Measurements from ENCODE around the gene ARGLU1. TPM values are rescaled to one million over a fixed set of nuclear protein-coding genes. Genes with fewer than 3 reads are reported as not detected.

ARGLU1 gene
- total RNA-seq, 1 experiment from 2014 or later, result 31.8 TPM

DNA sequence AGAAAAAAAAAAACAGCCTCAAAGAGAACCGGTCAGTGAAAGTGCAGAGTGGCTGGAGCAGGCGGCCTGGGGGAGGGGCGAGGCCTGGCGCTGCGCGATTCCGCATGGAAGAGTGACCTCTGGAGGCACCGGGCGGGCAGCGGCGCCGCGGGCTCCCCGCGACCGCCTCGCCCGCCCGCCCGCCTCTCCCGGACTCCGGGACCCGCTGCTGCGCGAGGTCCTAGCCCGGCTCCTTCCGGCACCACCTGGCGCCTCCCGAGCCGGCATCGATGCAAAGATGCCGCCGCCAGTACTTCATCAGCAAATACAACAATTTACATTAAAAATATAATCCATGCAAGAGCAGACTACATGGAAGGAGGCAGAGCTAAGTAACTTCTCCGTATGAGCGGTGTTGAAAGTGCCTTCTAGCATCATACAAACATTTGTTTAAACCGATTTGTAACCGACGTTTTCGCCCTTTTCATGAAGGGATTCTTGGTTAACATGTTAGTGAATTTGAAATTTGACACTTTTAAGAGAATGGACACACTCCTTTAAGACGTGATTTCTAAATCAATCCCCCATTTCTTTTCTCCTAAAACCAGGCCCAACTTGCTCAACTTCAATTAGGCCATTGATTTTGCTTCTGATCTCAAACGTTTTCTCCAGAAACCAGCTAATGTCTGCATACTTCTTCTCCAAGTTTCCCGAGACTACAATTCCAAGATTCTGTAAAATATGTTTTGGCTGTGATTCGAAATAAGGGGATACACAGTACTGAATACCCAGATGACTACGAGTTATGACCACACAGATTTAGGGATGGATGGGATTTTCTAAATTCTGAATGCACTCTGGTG lies 34.6 kb downstream of the ARGLU1 start:
- Histone ChIP-seq H3K27ac (ENCODE audit: low read length) (peak overlapping the region; percentile 43), H3K9me2 (replicated peaks; ENCODE audit: low read length) (no peaks in the 10 kb centered on the region)
- intact Hi-C loops (cut with micrococcal nuclease), result loop anchor here (2.0 to 10.0 kb wide), 8 partner anchors 156 to 1091 kb away; no protein-coding TSS in a partner anchor

DNA sequence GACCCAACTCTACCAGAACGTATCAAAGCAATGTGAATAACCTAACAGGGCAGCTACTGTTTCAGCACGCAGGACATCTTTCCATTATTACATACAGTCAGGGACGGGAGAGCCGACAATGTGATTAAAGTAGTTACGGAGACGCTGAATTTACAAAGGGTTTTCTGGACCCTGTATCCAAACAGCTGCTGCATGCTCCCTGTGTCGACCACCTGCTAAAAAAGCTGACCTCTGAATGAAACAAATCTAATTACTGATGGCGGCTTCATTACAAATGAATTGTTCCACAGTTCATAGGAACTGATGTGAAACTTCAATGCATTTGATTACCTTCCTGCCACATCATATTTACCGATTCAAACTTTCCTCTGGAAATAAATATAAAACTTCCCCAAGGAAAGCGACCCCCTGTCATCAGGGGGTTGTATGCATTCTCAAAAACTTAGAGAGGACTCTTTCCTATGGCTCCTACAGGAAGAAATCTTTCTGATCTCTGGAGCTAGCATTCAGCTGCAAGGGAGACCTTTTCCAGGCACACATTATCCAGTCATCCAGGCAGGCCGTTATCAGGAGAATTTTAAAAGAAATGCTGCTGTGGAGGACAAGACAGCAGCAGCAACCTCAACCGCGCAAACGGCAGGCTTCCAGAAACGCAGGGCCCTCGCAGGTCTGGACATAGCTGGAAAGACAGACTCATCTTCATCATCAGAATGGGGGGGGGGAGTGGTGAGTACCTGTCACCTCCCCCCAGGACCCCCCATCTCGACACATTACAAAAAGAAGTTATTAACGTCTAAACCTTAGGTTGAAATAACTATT lies 35.6 kb downstream of the ARGLU1 start:
- TF ChIP-seq, protein P1, sequence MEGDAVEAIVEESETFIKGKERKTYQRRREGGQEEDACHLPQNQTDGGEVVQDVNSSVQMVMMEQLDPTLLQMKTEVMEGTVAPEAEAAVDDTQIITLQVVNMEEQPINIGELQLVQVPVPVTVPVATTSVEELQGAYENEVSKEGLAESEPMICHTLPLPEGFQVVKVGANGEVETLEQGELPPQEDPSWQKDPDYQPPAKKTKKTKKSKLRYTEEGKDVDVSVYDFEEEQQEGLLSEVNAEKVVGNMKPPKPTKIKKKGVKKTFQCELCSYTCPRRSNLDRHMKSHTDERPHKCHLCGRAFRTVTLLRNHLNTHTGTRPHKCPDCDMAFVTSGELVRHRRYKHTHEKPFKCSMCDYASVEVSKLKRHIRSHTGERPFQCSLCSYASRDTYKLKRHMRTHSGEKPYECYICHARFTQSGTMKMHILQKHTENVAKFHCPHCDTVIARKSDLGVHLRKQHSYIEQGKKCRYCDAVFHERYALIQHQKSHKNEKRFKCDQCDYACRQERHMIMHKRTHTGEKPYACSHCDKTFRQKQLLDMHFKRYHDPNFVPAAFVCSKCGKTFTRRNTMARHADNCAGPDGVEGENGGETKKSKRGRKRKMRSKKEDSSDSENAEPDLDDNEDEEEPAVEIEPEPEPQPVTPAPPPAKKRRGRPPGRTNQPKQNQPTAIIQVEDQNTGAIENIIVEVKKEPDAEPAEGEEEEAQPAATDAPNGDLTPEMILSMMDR (conservative IDR thresholded peaks at IDR 0.05; ENCODE audit: low read depth, low read length), result no peak
- TF ChIP-seq EZH2 (IDR thresholded peaks at IDR 0.05; ENCODE audit: low read length, unreplicated experiment), result no peak
- TF ChIP-seq EZH2phosphoT487 (IDR thresholded peaks at IDR 0.05; ENCODE audit: borderline replicate concordance, low read length), result no peak
- Histone ChIP-seq H3K27me3 (ENCODE audit: low read length) (no peaks in the 10 kb centered on the region), H2AFZ (ENCODE audit: low read length) (no peak overlapping the region), H3K36me3 (ENCODE audit: low read depth, low read length) (0 out of 2 replicates have a peak, but pooled peaks cover 3% of the 10 kb centered on the region), H3K4me2 (ENCODE audit: low read length) (peak overlapping the region; percentile 93), H3K4me1 (ENCODE audit: insufficient read depth, low read length) (peaks cover 27% of the 10 kb centered on the region), H3K27ac (ENCODE audit: low read length) (peak overlapping the region; percentile 43), H3F3A (ENCODE audit: low read length, unreplicated experiment) (no peaks in the 10 kb centered on the region), H3K4me3 (ENCODE audit: low read length) (peak overlapping the region; percentile 84), H3K9me2 (replicated peaks; ENCODE audit: low read length) (no peaks in the 10 kb centered on the region), H3K79me2 (ENCODE audit: low read length) (peaks cover 75% of the 10 kb centered on the region), H4K20me1 (ENCODE audit: low read length) (peaks cover 34% of the 10 kb centered on the region), H3K9me3 (ENCODE audit: low read length) (no peaks in the 10 kb centered on the region), H3K9ac (ENCODE audit: low read length) (peak overlapping the region; percentile 72)
- ChIA-PET CTCF (interaction anchor here (0.5 kb wide), 1 partner anchor 1065 kb away, joined by 6 read pairs; no protein-coding TSS in a partner anchor), POLR2A (ENCODE audit: unreplicated experiment) (interaction anchor here (0.6 to 0.7 kb wide), 2 partner anchors 13 to 614 kb away, joined by 5 read pairs; no protein-coding TSS in a partner anchor)
- peak; percentile 41 for DNase-seq
- ATAC-seq, result no peak
- intact Hi-C loops (cut with micrococcal nuclease), result loop anchor here (1.0 to 10.0 kb wide), 9 partner anchors 155 to 1961 kb away; no protein-coding TSS in a partner anchor
- no TSS peak for BruUV-seq (replicated peaks)

More for the DNA sequence above, 34.6 kb downstream of the ARGLU1 start:
- TF ChIP-seq EZH2phosphoT487 (IDR thresholded peaks at IDR 0.05; ENCODE audit: borderline replicate concordance, low read length) (no peak), EZH2 (IDR thresholded peaks at IDR 0.05; ENCODE audit: low read length, unreplicated experiment) (no peak)
- TF ChIP-seq, protein P1 (conservative IDR thresholded peaks at IDR 0.05; ENCODE audit: low read depth, low read length), result peak; percentile 58
- Histone ChIP-seq H3K36me3 (ENCODE audit: low read depth, low read length) (no peaks in the 10 kb centered on the region), H3K79me2 (ENCODE audit: low read length) (peaks cover 65% of the 10 kb centered on the region), H3K9ac (ENCODE audit: low read length) (peak overlapping the region; percentile 72), H2AFZ (ENCODE audit: low read length) (no peak overlapping the region), H3K4me3 (ENCODE audit: low read length) (peak overlapping the region; percentile 84), H3K4me1 (ENCODE audit: insufficient read depth, low read length) (peaks cover 27% of the 10 kb centered on the region), H3K4me2 (ENCODE audit: low read length) (peak overlapping the region; percentile 93), H3K9me3 (ENCODE audit: low read length) (no peaks in the 10 kb centered on the region), H3K27me3 (ENCODE audit: low read length) (no peaks in the 10 kb centered on the region), H3F3A (ENCODE audit: low read length, unreplicated experiment) (no peaks in the 10 kb centered on the region), H4K20me1 (ENCODE audit: low read length) (peaks cover 34% of the 10 kb centered on the region)
- ChIA-PET POLR2A (ENCODE audit: unreplicated experiment) (interaction anchor here (0.6 kb wide), 1 partner anchor 14 kb away, joined by 5 read pairs; no protein-coding TSS in a partner anchor), CTCF (no interaction called here)
- ATAC-seq (peak; percentile 28), DNase-seq (peak; percentile 78)
- TSS peak; percentile 31 for BruUV-seq (replicated peaks)

Measured in PC-3 (cell line).